ENCODE results near the gene SDK2.

DNA sequence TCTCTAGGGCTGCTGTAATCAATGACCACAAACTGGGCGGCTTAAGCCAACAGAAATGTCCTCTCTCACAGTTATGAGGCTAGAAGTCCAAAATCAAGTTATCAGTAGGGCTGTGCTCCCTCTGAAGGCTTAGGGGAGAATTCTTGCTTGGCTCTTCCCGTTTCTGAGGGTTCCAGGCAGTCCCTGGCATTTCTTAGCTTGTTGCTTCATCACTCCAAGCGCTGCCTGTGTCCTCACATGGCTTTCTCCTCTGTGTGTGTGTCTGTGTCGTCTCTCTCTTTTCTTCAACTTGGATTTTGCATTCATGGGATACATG lies 318.8 kb downstream of the SDK2 start:
- TF ChIP-seq SIN3A (IDR thresholded peaks at IDR 0.05; ENCODE audit: borderline replicate concordance, insufficient read depth, low read length) (no peak), TAF1 (IDR thresholded peaks at IDR 0.05; ENCODE audit: borderline replicate concordance, insufficient read depth, low read length) (no peak), POLR2AphosphoS5 (IDR thresholded peaks at IDR 0.05; ENCODE audit: low read depth, low read length) (no peak)
